ENCODE measurements around the gene MAP1LC3B2. TPM values are rescaled to one million over a fixed set of nuclear protein-coding genes. Genes with fewer than 3 reads are reported as not detected.
A peak's percentile ranks its signal among the peaks of the same experiment; 100 is the strongest.
"Not testable (repeated sequence)": the region's sequence is repeated elsewhere in the genome, so short reads cannot be mapped to it uniquely, and the experiment has no call there.

MAP1LC3B2 gene
- total and polyA plus RNA-seq, 12 donors, result 0.59 to 4.6 (median 2.2) TPM

DNA sequence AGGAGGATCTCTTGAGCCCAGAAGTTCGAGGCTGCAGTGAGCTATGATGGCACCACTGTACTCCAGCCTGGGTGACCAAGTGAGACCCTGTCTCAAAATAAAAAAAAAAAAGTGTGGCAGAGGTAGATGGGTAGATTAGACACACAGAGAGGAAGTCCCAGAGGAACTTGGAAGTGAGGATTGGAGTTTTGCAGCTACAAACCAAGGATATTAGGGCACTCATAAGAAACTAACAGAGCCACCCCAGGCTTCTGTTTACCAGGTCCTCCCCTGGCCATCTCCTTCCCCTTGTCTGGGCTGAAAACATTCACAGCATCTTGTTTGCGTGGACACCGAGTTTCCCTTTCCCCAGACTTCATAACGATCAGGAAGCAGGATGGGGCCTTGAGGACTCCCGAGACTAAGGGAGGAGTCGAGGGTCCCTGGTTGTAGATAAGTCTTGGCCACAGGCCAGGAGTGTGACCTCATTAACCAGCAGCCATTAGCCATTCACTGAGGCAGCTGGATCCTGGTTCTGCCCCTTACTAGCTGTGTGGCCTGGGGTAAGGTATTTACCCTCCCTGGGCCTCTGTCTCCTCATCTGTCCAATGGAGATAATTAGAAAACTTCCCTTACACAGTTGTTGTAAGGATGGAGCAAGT is 2.1 kb downstream of the MAP1LC3B2 start:
- intact Hi-C loops (cut with DNase I), result no loop called here
- TF ChIP-seq, protein P1, sequence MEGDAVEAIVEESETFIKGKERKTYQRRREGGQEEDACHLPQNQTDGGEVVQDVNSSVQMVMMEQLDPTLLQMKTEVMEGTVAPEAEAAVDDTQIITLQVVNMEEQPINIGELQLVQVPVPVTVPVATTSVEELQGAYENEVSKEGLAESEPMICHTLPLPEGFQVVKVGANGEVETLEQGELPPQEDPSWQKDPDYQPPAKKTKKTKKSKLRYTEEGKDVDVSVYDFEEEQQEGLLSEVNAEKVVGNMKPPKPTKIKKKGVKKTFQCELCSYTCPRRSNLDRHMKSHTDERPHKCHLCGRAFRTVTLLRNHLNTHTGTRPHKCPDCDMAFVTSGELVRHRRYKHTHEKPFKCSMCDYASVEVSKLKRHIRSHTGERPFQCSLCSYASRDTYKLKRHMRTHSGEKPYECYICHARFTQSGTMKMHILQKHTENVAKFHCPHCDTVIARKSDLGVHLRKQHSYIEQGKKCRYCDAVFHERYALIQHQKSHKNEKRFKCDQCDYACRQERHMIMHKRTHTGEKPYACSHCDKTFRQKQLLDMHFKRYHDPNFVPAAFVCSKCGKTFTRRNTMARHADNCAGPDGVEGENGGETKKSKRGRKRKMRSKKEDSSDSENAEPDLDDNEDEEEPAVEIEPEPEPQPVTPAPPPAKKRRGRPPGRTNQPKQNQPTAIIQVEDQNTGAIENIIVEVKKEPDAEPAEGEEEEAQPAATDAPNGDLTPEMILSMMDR (IDR thresholded peaks at IDR 0.05), result no peak
- Histone ChIP-seq H3K4me3 (no peak overlapping the region), H3K36me3 (no peaks in the 10 kb centered on the region), H3K4me1 (peaks cover 0 to 46% (median 0%) of the 10 kb centered on the region in 9 donors), H3K9me3 (peaks cover 0 to 22% (median 0%) of the 10 kb centered on the region in 11 donors), H3K27ac (peak overlapping the region in 1 of 10 donors; percentile 92), H3K27me3 (no peaks in the 10 kb centered on the region)
- WGBS, 2 donors, result 42 to 54% methylated on average over 6 of the region's 6 CpGs
- DNase-seq, result no peak
- ATAC-seq, result no peak

DNA sequence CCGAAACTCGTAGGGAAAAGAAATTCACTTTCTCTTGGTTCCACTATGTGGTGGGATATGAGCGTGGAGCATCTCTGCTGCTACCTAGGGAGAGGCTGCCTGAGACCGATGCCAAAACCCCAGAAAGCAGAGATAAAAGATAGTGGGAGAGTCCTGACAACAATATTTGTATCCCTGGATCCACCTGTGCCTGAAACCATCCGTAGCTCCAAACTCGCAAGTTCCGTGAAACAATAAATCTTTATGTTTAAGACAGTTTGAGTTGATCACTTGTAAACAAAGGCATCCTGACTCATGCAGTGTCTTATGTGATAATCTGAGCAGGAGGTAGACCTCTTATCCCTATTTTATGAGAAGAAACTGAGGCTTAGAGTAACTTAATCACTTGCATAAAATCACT is 2.9 kb downstream of the MAP1LC3B2 start:
- H3K27me3 ChIP-seq, result no peaks in the 10 kb centered on the region
- no peak overlapping the region for H3K27ac ChIP-seq
- 79 to 97% methylated on average over 7 of the region's 7 CpGs for WGBS, 2 donors
- DNase-seq (no peak), ATAC-seq (no peak)
- H3K9me3 ChIP-seq, result peaks cover 0 to 22% (median 0%) of the 10 kb centered on the region in 11 donors
- TF ChIP-seq, protein P1 (IDR thresholded peaks at IDR 0.05), result no peak
- no peaks in the 10 kb centered on the region for H3K36me3 ChIP-seq
- peaks cover 0 to 45% (median 0%) of the 10 kb centered on the region in 9 donors for H3K4me1 ChIP-seq
- intact Hi-C loops (cut with DNase I), result no loop called here
- no peak overlapping the region for H3K4me3 ChIP-seq

DNA sequence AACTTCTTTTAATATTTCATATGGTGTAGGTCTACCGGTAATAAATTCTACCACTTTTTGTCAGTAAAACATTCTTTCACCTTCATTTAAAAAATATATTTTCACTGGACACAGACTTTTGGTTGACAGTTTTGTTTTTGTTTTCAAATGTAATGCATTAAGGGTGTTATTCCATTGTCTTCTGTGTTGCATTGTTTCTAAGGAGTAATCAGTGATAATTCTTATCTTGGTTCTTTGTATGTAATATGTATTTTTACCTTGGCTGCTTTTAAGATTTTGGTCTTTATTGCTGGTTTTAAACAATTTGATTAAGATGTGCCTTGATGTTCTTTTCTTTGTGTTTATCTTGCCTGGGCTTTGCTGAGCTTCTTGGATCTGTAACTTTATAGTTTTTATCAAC is 4.1 kb downstream of the MAP1LC3B2 start:
- ATAC-seq, result no peak
- intact Hi-C loops (cut with DNase I), result no loop called here

DNA sequence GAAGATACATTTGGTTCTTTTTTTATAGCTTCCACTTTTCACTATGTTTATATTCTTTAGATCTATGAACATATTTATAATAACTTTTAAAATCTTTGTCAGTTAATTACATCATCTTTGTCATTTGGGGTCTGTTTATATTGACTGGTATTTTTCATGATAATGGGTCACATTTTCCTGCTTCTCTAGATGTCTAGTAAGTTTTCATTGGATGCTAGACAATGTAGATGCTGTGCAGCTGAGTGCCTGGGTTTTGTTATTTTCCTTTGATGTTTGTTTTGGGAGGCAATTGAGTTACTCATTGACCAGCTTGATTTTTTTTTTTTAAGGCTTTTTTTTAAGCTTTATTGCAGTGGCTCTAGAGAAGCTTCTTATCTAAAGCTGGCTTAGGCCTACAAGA is 4.9 kb downstream of the MAP1LC3B2 start:
- TF ChIP-seq, protein P1 (IDR thresholded peaks at IDR 0.05), result no peak
- Histone ChIP-seq H3K4me1 (peaks cover 0 to 25% (median 0%) of the 10 kb centered on the region in 9 donors), H3K4me3 (no peak overlapping the region), H3K27ac (no peak overlapping the region), H3K9me3 (peaks cover 0 to 22% (median 0%) of the 10 kb centered on the region in 11 donors), H3K36me3 (no peaks in the 10 kb centered on the region), H3K27me3 (no peaks in the 10 kb centered on the region)
- ATAC-seq (no peak), DNase-seq (no peak)
- intact Hi-C loops (cut with DNase I), result no loop called here

More for the DNA sequence above, 4.1 kb downstream of the MAP1LC3B2 start:
- Histone ChIP-seq H3K36me3 (no peaks in the 10 kb centered on the region), H3K4me3 (no peak overlapping the region), H3K4me1 (peaks cover 0 to 33% (median 0%) of the 10 kb centered on the region in 9 donors), H3K27me3 (no peaks in the 10 kb centered on the region), H3K9me3 (peaks cover 0 to 22% (median 0%) of the 10 kb centered on the region in 11 donors), H3K27ac (no peak overlapping the region)
- 100% methylated on average over 1 of the region's 1 CpG for WGBS, 2 donors
- TF ChIP-seq, protein P1 (IDR thresholded peaks at IDR 0.05), result no peak
- DNase-seq, result no peak

DNA sequence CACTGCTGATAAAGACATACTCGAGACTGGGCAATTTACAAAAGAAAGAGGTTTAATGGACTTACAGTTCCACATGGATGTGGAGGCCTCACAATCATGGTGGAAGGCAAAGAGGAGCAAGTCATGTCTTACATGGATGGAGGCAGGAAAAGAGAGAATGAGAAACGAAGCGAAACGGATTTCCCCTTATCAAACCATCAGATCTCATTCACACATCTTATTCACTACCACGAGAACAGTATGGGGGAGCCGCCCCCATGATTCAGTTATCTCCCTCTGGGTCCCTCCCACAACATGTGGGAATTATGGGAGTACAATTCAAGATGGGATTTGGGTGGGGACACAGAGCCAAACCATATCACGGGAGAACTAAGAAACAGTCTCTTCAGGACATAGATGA is 6.0 kb downstream of the MAP1LC3B2 start:
- H3K4me1 ChIP-seq, result peaks cover 0 to 14% (median 0%) of the 10 kb centered on the region in 9 donors
- DNase-seq; intact Hi-C loops (cut with DNase I); H3K4me3 ChIP-seq; H3K27ac ChIP-seq; ATAC-seq; H3K27me3 ChIP-seq; H3K36me3 ChIP-seq: not testable (repeated sequence)
- H3K9me3 ChIP-seq, result peaks cover 0 to 22% (median 0%) of the 10 kb centered on the region in 11 donors
- 87 to 94% methylated on average over 7 of the region's 7 CpGs for WGBS, 2 donors
